HCT116 (cell line): ENCODE measurements around the gene KCNIP3. TPM values are rescaled to one million over a fixed set of nuclear protein-coding genes. Genes with fewer than 3 reads are reported as not detected.
A peak's percentile ranks its signal among the peaks of the same experiment; 100 is the strongest.
"Not testable (repeated sequence)": the region's sequence is repeated elsewhere in the genome, so short reads cannot be mapped to it uniquely, and the experiment has no call there.

Experiments
- ATAC-seq: fragments of 200-7000 bp; cut with Tn5 transposase; 2 replicates; pipeline ENCODE4 v1.9.1; 2020; ENCODE audit warnings: mild to moderate bottlenecking, moderate library complexity
- BruUV-seq: library from RNA; stranded (reverse); fragments of 400-500 nt; replicated peaks from 2 replicates; lab custom pipeline; 2021; lab: Mats Ljungman, UMichigan
- CTCF ChIA-PET: fragments of 300-600 bp; sonication (Branson Sonifier 250); formaldehyde crosslinking; loops from one replicate; lab custom pipeline; 2021; ENCODE audit warnings: antibody characterized with exemption; lab: Charles Lee
- POLR2A ChIA-PET: fragments of 300-600, 350-600 bp; sonication (Branson Sonifier 250); formaldehyde crosslinking; loops from one replicate; lab custom pipeline; 2021; ENCODE audit warnings: antibody characterized with exemption; lab: Charles Lee
- RAD21 ChIA-PET, 2 experiments: fragments of 300-600 bp; sonication (Branson Sonifier 250); formaldehyde crosslinking; loops; one replicate each; lab custom pipeline; 2023; ENCODE audit warnings: low total read pairs in 2 of 2; ENCODE audit not compliant: uncharacterized antibody in 2 of 2, unreplicated experiment in 2 of 2, low non-redundant PET in 1 of 2; lab: Charles Lee
- DNase-seq: peaks from one replicate; pipeline ENCODE4 v3.0.0-alpha.2; 2010; ENCODE audit warnings: low read depth, low spot score
- H2AFZ ChIP-seq: fragments of 200-600 bp; shearing (Covaris generic), sonication (generic); 2 replicates; pipeline ENCODE4 v1.6.1; 2017; ENCODE audit warnings: low read depth, mixed run types, mixed read lengths, antibody characterized with exemption, low read length; ENCODE audit not compliant: poor library complexity, severe bottlenecking
- H3K27ac ChIP-seq: 2 replicates; pipeline ENCODE4 v1.5.1; 2012; ENCODE audit warnings: low read depth, low read length
- H3K27me3 ChIP-seq: fragments of 200-600 bp; sonication (generic); 2 replicates; pipeline ENCODE4 v1.6.1; 2016; ENCODE audit warnings: mixed run types, low read length, mixed read lengths; ENCODE audit not compliant: insufficient read depth
- H3K36me3 ChIP-seq, 2 experiments: fragments of 200-500 bp in 1 of 2; fragments of 200-600 bp in 1 of 2; sonication (Bioruptor generic) in 1 of 2; sonication (generic) in 1 of 2; 2 replicates each; pipeline versions ENCODE4 v1.5.1 to v1.6.1; 2014 to 2016; ENCODE audit warnings: low read length in 2 of 2, inconsistent platforms in 1 of 2, mixed read lengths in 1 of 2, mixed run types in 1 of 2; ENCODE audit not compliant: insufficient read depth in 2 of 2, control insufficient read depth in 1 of 2
- H3K4me1 ChIP-seq, 2 experiments: fragments of 200-600 bp in 1 of 2; sonication (generic) in 1 of 2; 2 replicates each; pipeline versions ENCODE4 v1.5.1 to v1.6.1; 2012 to 2017; ENCODE audit warnings: low read length in 2 of 2, inconsistent platforms in 1 of 2, mild to moderate bottlenecking in 1 of 2, mixed read lengths in 1 of 2, mixed run types in 1 of 2, moderate library complexity in 1 of 2; ENCODE audit not compliant: insufficient read depth in 2 of 2, control insufficient read depth in 1 of 2
- H3K4me2 ChIP-seq: fragments of 200-600 bp; sonication (generic); 2 replicates; pipeline ENCODE4 v1.6.1; 2017; ENCODE audit warnings: mixed run types, low read length, mixed read lengths
- H3K4me3 ChIP-seq, 2 experiments: fragments of 200-600 bp in 1 of 2; sonication (generic) in 1 of 2; replicated peaks in 1 of 2; 2 replicates each; pipeline ENCODE4 v1.5.1; 2011 to 2016; ENCODE audit warnings: low read length in 2 of 2, control low read depth in 1 of 2, low read depth in 1 of 2, mild to moderate bottlenecking in 1 of 2, mixed read lengths in 1 of 2, mixed run types in 1 of 2
- H3K79me2 ChIP-seq: fragments of 200-600 bp; sonication (generic); 2 replicates; pipeline ENCODE4 v1.6.1; 2017; ENCODE audit warnings: mild to moderate bottlenecking, mixed run types, low read length, moderate library complexity, mixed read lengths; ENCODE audit not compliant: insufficient read depth
- H3K9ac ChIP-seq: fragments of 200-600 bp; sonication (generic); 2 replicates; pipeline ENCODE4 v1.6.1; 2016; ENCODE audit warnings: low read length, mixed read lengths
- H3K9me2 ChIP-seq: fragments of 200-600 bp; sonication (generic), shearing (Covaris generic); 2 replicates; pipeline ENCODE4 v1.6.1; 2017; ENCODE audit warnings: mixed run types, mild to moderate bottlenecking, moderate library complexity; ENCODE audit not compliant: insufficient read depth
- H3K9me3 ChIP-seq, 2 experiments: fragments of 200-500 bp in 1 of 2; fragments of 200-600 bp in 1 of 2; sonication (Bioruptor generic) in 1 of 2; sonication (generic) in 1 of 2; 2 replicates each; pipeline ENCODE4 v1.6.1; 2014 to 2017; ENCODE audit warnings: low read length in 2 of 2, mixed read lengths in 2 of 2, inconsistent platforms in 1 of 2, low read depth in 1 of 2, mild to moderate bottlenecking in 1 of 2, mixed run types in 1 of 2, moderate library complexity in 1 of 2; ENCODE audit not compliant: control insufficient read depth in 1 of 2, insufficient read depth in 1 of 2
- H4K20me1 ChIP-seq: fragments of 200-600 bp; sonication (generic), shearing (Covaris generic); 2 replicates; pipeline ENCODE4 v1.6.1; 2017; ENCODE audit warnings: mixed run types, mild to moderate bottlenecking, moderate library complexity; ENCODE audit not compliant: insufficient read depth
- intact Hi-C: fragments of 100-400 bp; cut with micrococcal nuclease; formaldehyde crosslinking; loops from 2 replicates; pipeline ENCODE4 v1.10.0; 2022
- total RNA-seq: library from RNA; stranded (reverse); gene quantifications from one replicate; pipeline ENCODE4 v1.2.1, GENCODE V29; 2021; ENCODE audit not compliant: unreplicated experiment
- TF ChIP-seq, protein P1 (sequence below): IDR thresholded peaks from 2 replicates; pipeline ENCODE4 v1.6.1; 2011; ENCODE audit warnings: mild to moderate bottlenecking, low read length, moderate library complexity; ENCODE audit not compliant: insufficient replicate concordance; ENCODE audit errors: extremely low read depth
- TF ChIP-seq, protein P2 (sequence below), 3 experiments: fragments of 200-600 bp in 1 of 3; sonication (generic) in 1 of 3; IDR thresholded peaks in 2 of 3; conservative IDR thresholded peaks in 1 of 3; 2 replicates each; pipeline ENCODE4 v1.5.1; 2012 to 2017; ENCODE audit warnings: low read depth in 2 of 3, low read length in 2 of 3, antibody characterized with exemption in 1 of 3, borderline replicate concordance in 1 of 3, control low read depth in 1 of 3, mild to moderate bottlenecking in 1 of 3, mixed read lengths in 1 of 3, mixed run types in 1 of 3, moderate library complexity in 1 of 3; ENCODE audit not compliant: insufficient read depth in 1 of 3

Gene KCNIP3
- total RNA-seq, 1 experiment from 2014 or later, result 3.1 TPM

GRCh38 chr2:95378281-95378680 is 81.1 kb downstream of the KCNIP3 start:
- CTCF ChIA-PET, result interaction anchor here (3.7 kb wide), 1 partner anchor 10 kb away, joined by 17 read pairs; no protein-coding TSS in a partner anchor
- ATAC-seq, H3K27me3 ChIP-seq, POLR2A ChIA-PET, H3K9ac ChIP-seq, H3K27ac ChIP-seq, H3K36me3 ChIP-seq, H3K9me2 ChIP-seq, RAD21 ChIA-PET, DNase-seq, H3K79me2 ChIP-seq, H2AFZ ChIP-seq, H4K20me1 ChIP-seq, H3K4me1 ChIP-seq, H3K4me2 ChIP-seq, H3K9me3 ChIP-seq, BruUV-seq, H3K4me3 ChIP-seq, intact Hi-C loops: not testable (repeated sequence)

- no peaks in the 10 kb centered on the region for H3K9me2 ChIP-seq
- no peaks in the 10 kb centered on the region for H3K79me2 ChIP-seq
- RAD21 ChIA-PET, result no interaction called here
- TF ChIP-seq, protein P1, sequence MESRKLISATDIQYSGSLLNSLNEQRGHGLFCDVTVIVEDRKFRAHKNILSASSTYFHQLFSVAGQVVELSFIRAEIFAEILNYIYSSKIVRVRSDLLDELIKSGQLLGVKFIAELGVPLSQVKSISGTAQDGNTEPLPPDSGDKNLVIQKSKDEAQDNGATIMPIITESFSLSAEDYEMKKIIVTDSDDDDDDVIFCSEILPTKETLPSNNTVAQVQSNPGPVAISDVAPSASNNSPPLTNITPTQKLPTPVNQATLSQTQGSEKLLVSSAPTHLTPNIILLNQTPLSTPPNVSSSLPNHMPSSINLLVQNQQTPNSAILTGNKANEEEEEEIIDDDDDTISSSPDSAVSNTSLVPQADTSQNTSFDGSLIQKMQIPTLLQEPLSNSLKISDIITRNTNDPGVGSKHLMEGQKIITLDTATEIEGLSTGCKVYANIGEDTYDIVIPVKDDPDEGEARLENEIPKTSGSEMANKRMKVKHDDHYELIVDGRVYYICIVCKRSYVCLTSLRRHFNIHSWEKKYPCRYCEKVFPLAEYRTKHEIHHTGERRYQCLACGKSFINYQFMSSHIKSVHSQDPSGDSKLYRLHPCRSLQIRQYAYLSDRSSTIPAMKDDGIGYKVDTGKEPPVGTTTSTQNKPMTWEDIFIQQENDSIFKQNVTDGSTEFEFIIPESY, result no peak
- TF ChIP-seq, protein P2, sequence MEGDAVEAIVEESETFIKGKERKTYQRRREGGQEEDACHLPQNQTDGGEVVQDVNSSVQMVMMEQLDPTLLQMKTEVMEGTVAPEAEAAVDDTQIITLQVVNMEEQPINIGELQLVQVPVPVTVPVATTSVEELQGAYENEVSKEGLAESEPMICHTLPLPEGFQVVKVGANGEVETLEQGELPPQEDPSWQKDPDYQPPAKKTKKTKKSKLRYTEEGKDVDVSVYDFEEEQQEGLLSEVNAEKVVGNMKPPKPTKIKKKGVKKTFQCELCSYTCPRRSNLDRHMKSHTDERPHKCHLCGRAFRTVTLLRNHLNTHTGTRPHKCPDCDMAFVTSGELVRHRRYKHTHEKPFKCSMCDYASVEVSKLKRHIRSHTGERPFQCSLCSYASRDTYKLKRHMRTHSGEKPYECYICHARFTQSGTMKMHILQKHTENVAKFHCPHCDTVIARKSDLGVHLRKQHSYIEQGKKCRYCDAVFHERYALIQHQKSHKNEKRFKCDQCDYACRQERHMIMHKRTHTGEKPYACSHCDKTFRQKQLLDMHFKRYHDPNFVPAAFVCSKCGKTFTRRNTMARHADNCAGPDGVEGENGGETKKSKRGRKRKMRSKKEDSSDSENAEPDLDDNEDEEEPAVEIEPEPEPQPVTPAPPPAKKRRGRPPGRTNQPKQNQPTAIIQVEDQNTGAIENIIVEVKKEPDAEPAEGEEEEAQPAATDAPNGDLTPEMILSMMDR (IDR thresholded peaks at IDR 0.05 in 2 of 3, conservative IDR thresholded peaks at IDR 0.05 in 1 of 3; ENCODE audit: borderline replicate concordance in 1 of 3, insufficient read depth in 1 of 3, low read depth in 2 of 3, low read length in 2 of 3), result peak in 2 of 3 experiments; percentile 35 to 37; a peak in 4 of 6 replicates
- TF ChIP-seq, all 23 proteins: peak for 1
- H3K4me2 ChIP-seq, result no peak overlapping the region
- no TSS peak for BruUV-seq
- H4K20me1 ChIP-seq, result no peaks in the 10 kb centered on the region
- H3K9me3 ChIP-seq, result no peaks in the 10 kb centered on the region
- H3K36me3 ChIP-seq, result no peaks in the 10 kb centered on the region
- CTCF ChIA-PET, result interaction anchor here (0.7 to 3.7 kb wide), 2 partner anchors 9 to 35 kb away, joined by 3 to 17 read pairs; no protein-coding TSS in a partner anchor
- H3K4me1 ChIP-seq, result no peaks in the 10 kb centered on the region
- H3K4me3 ChIP-seq, result no peak overlapping the region
- intact Hi-C loops, result no loop called here
- H3K27me3 ChIP-seq, result no peaks in the 10 kb centered on the region
- H3K27ac ChIP-seq, result no peak overlapping the region
- peak; percentile 37; the same call in 1 of the 2 replicates for ATAC-seq
- no peak overlapping the region for H3K9ac ChIP-seq
- H2AFZ ChIP-seq, result no peak overlapping the region
- POLR2A ChIA-PET, result no interaction called here
- DNase-seq, result no peak
Observed at GRCh38 chr2:95379371-95379831, 82.3 kb downstream of the KCNIP3 start.
